ENCODE measurements around the gene AFMID.

AFMID gene

DNA sequence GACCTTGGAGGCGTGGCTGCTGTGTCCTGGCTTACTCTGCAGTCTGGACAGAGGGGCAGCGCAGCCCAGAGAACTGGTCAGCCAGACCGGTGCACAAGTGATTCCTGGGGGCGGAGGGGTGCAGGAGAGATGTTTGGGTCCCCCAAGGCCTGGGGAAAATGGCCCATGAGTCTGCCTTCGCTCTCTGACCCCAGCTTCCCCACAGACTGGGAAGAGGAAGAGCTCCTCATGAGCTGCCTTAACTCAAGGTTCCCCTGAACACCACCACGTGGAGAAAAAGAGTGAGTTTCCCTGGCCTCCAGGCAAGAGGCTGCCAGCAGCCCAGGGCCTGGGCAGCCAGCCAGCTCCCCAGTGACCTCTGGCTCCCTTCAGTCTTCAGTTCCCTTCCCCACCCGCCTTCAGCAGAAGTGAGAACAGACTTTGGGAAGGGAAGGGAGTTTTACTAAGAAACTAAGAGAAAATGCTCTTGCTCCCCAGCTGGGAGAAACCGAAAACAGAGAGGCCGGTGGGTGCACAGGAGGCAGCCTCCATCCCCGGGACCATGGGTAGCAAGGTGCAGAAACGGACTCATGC, 42.9 kb upstream of the AFMID start:
- Histone ChIP-seq H3K9ac (ENCODE audit: low read depth, low read length) (no peak overlapping the region), H3K4me3 (ENCODE audit: low read length) (no peak overlapping the region), H3K27ac (ENCODE audit: low read depth, low read length) (no peak overlapping the region), H3K4me1 (ENCODE audit: insufficient read depth, low read length) (no peaks in the 10 kb centered on the region), H3K36me3 (ENCODE audit: insufficient read depth, low read length) (no peaks in the 10 kb centered on the region), H3K9me3 (ENCODE audit: insufficient read depth, low read depth, low read length) (no peaks in the 10 kb centered on the region), H3K27me3 (ENCODE audit: insufficient read depth, low read length) (no peaks in the 10 kb centered on the region)
- WGBS: 91% methylated on average over 11 of the region's 11 CpGs

DNA sequence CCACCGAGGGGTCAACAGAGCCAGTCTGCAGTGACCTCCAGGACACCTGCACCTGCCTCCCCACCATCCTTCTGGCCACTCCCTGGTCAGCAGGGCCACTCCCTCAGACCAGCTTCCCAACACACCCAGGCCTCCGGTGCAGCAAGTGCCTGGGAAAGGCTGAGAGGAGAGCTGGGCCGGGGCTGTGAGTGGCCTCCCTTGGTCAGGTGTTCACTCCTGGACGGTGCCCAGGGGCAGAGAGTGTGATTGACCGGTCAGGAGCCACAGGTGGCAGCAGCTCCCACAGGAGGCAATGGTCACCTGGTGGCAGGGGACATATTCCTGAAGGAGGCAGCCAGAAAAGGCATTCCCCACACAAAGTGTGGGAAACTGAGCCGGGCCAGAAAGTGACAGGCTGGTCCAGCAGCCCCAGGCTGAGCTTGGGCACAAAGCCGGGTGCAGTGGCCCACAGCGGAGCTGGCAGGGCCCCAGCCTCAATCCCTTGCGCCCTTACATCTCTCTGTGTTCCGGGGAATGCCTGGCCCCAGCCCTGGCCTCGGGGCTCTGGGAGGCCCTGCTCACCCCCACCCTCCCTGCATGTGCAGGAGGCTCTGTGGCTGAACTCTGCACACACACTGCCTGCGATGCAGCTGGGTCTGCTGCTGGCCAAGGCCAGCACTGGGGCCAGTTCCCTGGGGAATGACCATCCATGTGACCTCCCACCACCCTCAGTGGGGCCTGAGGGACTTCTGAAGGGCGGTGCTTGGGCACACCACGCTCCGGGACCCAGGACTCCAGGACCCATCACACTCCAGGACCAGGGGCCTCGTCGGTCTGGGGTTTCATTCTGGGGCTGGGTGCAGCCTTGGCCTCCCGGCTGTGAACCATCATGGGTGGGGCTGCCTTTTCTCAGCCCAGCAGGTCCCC, 42.2 kb upstream of the AFMID start:
- Histone ChIP-seq H3K27ac (ENCODE audit: low read depth, low read length) (no peak overlapping the region), H3K9me3 (ENCODE audit: insufficient read depth, low read depth, low read length) (no peaks in the 10 kb centered on the region), H3K36me3 (ENCODE audit: insufficient read depth, low read length) (no peaks in the 10 kb centered on the region), H3K9ac (ENCODE audit: low read depth, low read length) (no peak overlapping the region), H3K4me3 (ENCODE audit: low read length) (no peak overlapping the region), H3K27me3 (ENCODE audit: insufficient read depth, low read length) (no peaks in the 10 kb centered on the region), H3K4me1 (ENCODE audit: insufficient read depth, low read length) (no peaks in the 10 kb centered on the region)
- WGBS: 92% methylated on average over 18 of the region's 18 CpGs

DNA sequence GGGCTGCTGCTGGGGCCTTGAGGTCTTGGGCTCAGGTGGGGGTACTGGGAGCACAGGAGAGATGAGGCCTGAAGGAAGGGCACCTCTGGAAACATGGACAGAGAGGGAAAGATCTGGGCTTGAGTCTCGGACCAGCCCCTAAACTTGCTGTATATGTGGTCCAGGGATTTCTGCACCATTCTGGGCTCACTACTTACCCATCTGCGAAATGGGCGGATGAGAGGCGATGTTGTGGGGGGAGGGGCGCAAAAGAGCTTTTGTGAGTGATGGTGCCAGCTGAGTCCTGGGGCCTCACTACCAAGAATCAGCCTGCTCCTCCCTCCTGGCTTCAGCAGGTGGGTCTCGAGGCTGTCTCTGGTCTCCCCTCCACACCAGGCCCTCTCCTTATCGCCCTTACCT, 40.7 kb upstream of the AFMID start:
- Histone ChIP-seq H3K9me3 (ENCODE audit: insufficient read depth, low read depth, low read length) (no peaks in the 10 kb centered on the region), H3K27me3 (ENCODE audit: insufficient read depth, low read length) (no peaks in the 10 kb centered on the region), H3K9ac (ENCODE audit: low read depth, low read length) (no peak overlapping the region), H3K27ac (ENCODE audit: low read depth, low read length) (no peak overlapping the region), H3K4me3 (ENCODE audit: low read length) (no peak overlapping the region), H3K36me3 (ENCODE audit: insufficient read depth, low read length) (no peaks in the 10 kb centered on the region), H3K4me1 (ENCODE audit: insufficient read depth, low read length) (no peaks in the 10 kb centered on the region)
- WGBS: 93% methylated on average over 5 of the region's 7 CpGs

DNA sequence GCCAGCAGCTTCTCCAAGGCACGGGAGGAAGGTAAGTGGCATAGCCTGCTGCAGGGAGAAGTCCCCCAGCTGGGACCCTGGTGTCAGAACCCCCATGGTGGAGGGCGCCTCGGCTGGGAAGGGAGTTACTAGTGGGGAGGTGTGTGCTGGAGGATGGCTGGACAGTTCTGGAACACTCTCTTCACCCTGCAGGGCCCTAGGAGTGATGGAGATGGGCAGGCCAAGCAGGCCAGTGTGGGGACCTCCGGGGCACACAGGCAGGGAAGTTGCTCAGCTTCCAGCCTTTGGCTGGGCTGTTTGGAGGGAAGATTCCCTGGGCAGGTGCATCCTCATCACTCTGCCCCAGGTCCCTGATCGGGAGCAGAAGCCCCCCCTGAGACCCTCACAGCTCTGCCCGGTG, 40.3 kb upstream of the AFMID start:
- no peak overlapping the region for H3K27ac ChIP-seq (ENCODE audit: low read depth, low read length)
- 88% methylated on average over 6 of the region's 6 CpGs for WGBS
- no peaks in the 10 kb centered on the region for H3K27me3 ChIP-seq (ENCODE audit: insufficient read depth, low read length)
- no peaks in the 10 kb centered on the region for H3K36me3 ChIP-seq (ENCODE audit: insufficient read depth, low read length)
- no peaks in the 10 kb centered on the region for H3K4me1 ChIP-seq (ENCODE audit: insufficient read depth, low read length)
- no peaks in the 10 kb centered on the region for H3K9me3 ChIP-seq (ENCODE audit: insufficient read depth, low read depth, low read length)
- H3K4me3 ChIP-seq (ENCODE audit: low read length): no peak overlapping the region
- no peak overlapping the region for H3K9ac ChIP-seq (ENCODE audit: low read depth, low read length)

DNA sequence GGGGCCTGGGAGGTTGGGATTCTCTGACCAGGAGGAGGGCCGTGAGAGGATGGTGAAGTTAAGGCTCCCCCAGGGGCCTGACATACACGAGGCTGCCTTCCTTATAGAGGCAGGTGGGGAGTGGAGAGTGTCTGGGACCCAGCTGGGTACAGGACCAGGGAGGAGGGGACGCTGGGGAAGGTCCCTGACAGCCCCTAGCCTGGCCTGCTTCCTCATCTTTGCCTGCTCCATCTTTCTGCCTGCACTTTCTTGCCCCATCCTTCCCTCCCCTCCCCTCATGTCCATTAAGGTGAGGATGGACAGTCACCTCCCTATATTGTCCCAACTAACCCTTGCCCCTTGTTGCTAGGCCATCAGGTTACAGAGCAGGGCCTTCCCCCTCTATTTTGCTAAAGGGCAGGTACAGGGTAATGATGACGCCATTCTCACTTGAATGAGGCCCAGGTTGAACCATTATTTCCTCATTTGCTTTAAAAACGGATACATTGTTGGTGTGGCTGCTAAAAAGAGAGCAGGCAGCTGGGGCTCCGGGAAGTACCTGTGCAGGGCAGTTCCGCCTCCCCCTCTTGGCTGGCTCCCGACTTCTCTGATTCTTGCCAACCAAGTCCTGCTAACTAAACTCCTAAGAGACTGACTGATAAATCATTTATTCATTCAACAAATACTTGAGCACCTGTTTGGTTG, 39.7 kb upstream of the AFMID start:
- Histone ChIP-seq H3K4me3 (ENCODE audit: low read length) (no peak overlapping the region), H3K9me3 (ENCODE audit: insufficient read depth, low read depth, low read length) (no peaks in the 10 kb centered on the region), H3K4me1 (ENCODE audit: insufficient read depth, low read length) (no peaks in the 10 kb centered on the region), H3K9ac (ENCODE audit: low read depth, low read length) (no peak overlapping the region), H3K27me3 (ENCODE audit: insufficient read depth, low read length) (no peaks in the 10 kb centered on the region), H3K36me3 (ENCODE audit: insufficient read depth, low read length) (no peaks in the 10 kb centered on the region), H3K27ac (ENCODE audit: low read depth, low read length) (no peak overlapping the region)
- 79% methylated on average over 8 of the region's 8 CpGs for WGBS

DNA sequence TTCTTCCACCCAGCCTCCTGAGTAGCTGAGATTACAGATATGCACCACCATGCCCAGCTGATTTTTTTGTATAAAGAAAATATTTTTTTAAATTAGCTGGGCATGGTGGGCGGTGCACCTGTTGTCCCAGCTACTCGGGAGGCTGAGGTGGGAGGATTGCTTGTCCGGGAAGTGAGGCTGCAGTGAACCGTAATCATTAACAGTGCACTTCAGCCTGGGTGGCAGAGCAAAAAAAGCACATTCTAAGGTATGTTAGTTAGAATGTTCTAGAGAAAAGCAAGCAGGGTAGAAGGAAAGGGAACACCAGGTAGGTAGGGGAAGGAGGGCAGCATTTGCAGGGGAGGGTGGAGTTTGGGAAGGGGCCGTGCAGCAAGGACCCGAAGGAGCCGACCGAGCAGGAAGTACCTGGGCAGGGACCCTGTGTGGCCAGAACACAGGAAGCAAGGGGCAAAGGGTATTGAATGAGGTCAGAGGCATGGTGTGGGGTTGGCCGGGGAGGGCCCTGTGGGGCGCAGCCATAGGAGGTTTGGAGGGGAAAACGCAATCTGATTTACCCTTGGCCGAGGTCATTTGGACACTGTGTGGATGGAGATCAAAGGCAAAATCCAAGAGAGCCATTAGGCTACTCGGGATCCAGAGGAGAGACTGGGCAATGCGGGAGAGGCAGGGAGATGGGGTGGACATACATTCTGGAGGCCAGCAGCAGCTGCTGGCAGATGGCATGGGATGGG, 38.7 kb upstream of the AFMID start:
- Histone ChIP-seq H3K9ac (ENCODE audit: low read depth, low read length) (no peak overlapping the region), H3K36me3 (ENCODE audit: insufficient read depth, low read length) (no peaks in the 10 kb centered on the region), H3K27ac (ENCODE audit: low read depth, low read length) (no peak overlapping the region), H3K27me3 (ENCODE audit: insufficient read depth, low read length) (no peaks in the 10 kb centered on the region), H3K9me3 (ENCODE audit: insufficient read depth, low read depth, low read length) (no peaks in the 10 kb centered on the region), H3K4me1 (ENCODE audit: insufficient read depth, low read length) (no peaks in the 10 kb centered on the region), H3K4me3 (ENCODE audit: low read length) (no peak overlapping the region)
- WGBS: 90% methylated on average over 14 of the region's 14 CpGs

DNA sequence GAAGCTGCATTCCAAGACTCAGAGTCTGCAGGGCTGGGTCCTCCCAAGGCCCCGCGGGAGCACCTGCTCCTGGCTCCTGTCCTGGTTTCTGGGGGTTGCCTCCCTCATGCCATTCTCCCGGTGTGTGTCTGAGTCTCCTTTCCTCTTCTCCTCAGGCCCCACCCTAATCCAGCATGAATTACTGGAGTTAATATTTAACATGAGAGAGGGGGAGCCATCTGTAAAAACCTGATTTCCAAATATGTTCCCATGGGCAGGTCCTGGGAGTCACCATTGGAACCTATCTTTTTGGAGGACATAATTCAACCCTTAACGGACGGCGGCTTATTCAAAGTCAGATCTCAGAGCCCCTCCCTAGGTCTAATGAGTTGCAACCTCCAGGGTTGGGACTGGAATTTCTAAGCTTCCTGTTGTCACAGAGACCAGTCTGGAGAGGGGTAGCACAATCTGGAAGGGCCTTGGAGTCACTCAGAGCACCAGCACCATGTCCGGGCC, 35.6 kb upstream of the AFMID start:
- Histone ChIP-seq H3K9me3 (ENCODE audit: insufficient read depth, low read depth, low read length) (no peaks in the 10 kb centered on the region), H3K4me3 (ENCODE audit: low read length) (no peak overlapping the region), H3K9ac (ENCODE audit: low read depth, low read length) (no peak overlapping the region), H3K36me3 (ENCODE audit: insufficient read depth, low read length) (no peaks in the 10 kb centered on the region), H3K4me1 (ENCODE audit: insufficient read depth, low read length) (no peaks in the 10 kb centered on the region), H3K27me3 (ENCODE audit: insufficient read depth, low read length) (no peaks in the 10 kb centered on the region), H3K27ac (ENCODE audit: low read depth, low read length) (no peak overlapping the region)
- WGBS: 90% methylated on average over 7 of the region's 7 CpGs

DNA sequence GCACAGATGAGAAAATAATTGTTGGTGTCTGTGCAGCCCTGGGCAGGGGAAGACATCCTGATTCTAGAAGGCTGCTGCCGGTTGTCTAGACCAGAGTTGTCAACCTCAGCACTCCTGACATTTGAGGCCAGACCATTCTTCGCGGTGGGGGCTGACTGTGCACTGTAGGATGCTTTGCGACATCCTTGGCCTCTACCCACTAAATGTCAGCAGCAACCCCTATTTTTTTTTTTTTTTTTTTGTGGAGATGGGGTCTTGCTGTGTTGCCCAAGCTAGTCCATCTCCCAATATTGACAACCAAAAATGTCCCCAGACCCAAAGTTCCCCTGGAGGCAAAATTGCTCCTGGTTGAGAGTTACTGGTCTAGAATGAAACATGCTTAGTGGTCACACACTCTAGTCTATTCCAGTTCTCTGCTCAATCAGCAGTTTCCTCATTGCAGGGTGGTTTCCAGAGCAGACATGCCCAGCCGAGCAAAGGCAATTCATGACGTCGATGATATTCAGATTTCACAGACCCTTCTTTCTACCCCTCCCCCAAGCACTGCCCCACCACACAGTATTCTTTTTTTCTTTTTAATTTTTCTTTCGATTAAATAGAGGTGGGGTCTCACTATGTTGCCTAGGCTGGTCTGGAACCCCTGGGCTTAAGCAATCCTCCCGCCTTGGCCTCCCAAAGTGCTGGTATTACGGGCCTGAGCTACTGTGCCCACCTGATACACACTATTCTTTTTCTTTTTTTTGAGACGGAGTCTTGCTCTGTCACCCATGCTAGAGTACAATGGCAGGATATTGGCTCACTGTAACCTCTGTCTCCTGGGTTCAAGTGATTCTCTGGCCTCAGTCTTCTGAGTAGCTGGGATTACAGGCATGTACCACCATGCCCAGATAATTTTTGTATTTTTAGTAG, 32.0 kb upstream of the AFMID start:
- Histone ChIP-seq H3K9ac (ENCODE audit: low read depth, low read length) (no peak overlapping the region), H3K4me1 (ENCODE audit: insufficient read depth, low read length) (no peaks in the 10 kb centered on the region), H3K27me3 (ENCODE audit: insufficient read depth, low read length) (no peaks in the 10 kb centered on the region), H3K27ac (ENCODE audit: low read depth, low read length) (no peak overlapping the region), H3K9me3 (ENCODE audit: insufficient read depth, low read depth, low read length) (no peaks in the 10 kb centered on the region), H3K4me3 (ENCODE audit: low read length) (no peak overlapping the region), H3K36me3 (ENCODE audit: insufficient read depth, low read length) (no peaks in the 10 kb centered on the region)
- WGBS: 92% methylated on average over 10 of the region's 11 CpGs

DNA sequence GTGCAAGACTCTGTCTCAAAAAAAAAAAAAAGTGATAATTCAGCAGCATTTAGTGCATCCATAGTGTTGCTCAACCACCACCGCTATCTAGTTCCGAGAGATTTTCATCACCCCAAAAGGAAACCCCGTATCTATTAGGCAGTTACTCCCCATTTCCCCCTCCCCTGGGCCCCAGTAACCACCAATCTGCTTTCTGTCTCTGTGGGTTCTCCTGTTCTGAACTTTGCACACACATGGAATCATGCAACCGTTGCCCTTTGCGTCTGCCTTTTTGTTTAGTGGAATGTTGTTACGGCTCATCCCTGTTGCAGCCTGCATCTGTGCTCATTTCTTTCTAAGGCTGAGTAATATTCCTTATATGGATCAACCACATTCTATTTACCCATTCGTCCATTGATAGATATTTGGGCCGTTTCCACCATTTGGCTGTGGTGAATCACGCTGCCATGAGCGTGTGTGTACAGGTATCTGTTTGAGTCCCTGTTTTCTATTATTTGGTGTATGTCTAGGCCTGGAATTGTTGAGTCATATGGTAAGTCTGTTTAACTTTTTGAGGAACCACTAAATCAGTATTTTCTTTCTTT, 27.5 kb upstream of the AFMID start:
- Histone ChIP-seq H3K36me3 (ENCODE audit: insufficient read depth, low read length) (no peaks in the 10 kb centered on the region), H3K4me3 (ENCODE audit: low read length) (no peak overlapping the region), H3K9me3 (ENCODE audit: insufficient read depth, low read depth, low read length) (no peaks in the 10 kb centered on the region), H3K27me3 (ENCODE audit: insufficient read depth, low read length) (no peaks in the 10 kb centered on the region), H3K9ac (ENCODE audit: low read depth, low read length) (no peak overlapping the region), H3K27ac (ENCODE audit: low read depth, low read length) (no peak overlapping the region), H3K4me1 (ENCODE audit: insufficient read depth, low read length) (no peaks in the 10 kb centered on the region)
- 96% methylated on average over 10 of the region's 10 CpGs for WGBS

Data from HUES64 (cell line).